Psoas muscle (tissue), 8 donors: ENCODE results near the gene TOMM7. TPM values are rescaled to one million over a fixed set of nuclear protein-coding genes. Genes with fewer than 3 reads are reported as not detected.

Experiments
- ATAC-seq, 4 donors: fragments of 200-7000 bp; cut with Tn5 transposase; one replicate each; pipeline ENCODE4 v1.9.1; 2020; ENCODE audit warnings: moderate library complexity in 3 of 4, mild to moderate bottlenecking in 2 of 4
- DNase-seq, 2 donors: peaks; one replicate each; pipeline ENCODE4 v3.0.0-alpha.2; 2020
- H3K27ac ChIP-seq: fragments of 200-600 bp; one replicate; pipeline ENCODE4 v1.8.0; 2022
- H3K27me3 ChIP-seq, 3 donors: fragments of 200-600 bp in 1 of 3; one replicate each; pipeline versions ENCODE4 v1.6.1 to v1.8.0; 2013 to 2022; ENCODE audit warnings: low read length in 2 of 3, mild to moderate bottlenecking in 2 of 3, moderate library complexity in 1 of 3; ENCODE audit not compliant: insufficient read depth in 3 of 3
- H3K36me3 ChIP-seq, 2 donors: fragments of 200-600 bp in 1 of 2; one replicate each; pipeline versions ENCODE4 v1.6.1 to v1.8.0; 2013 to 2022; ENCODE audit warnings: low read depth in 1 of 2, mild to moderate bottlenecking in 1 of 2, moderate library complexity in 1 of 2; ENCODE audit not compliant: insufficient read depth in 1 of 2
- H3K4me1 ChIP-seq: fragments of 200-600 bp; one replicate; pipeline ENCODE4 v1.8.0; 2022
- H3K4me3 ChIP-seq: fragments of 200-600 bp; one replicate; pipeline ENCODE4 v1.8.0; 2022; ENCODE audit warnings: mild to moderate bottlenecking
- H3K9me3 ChIP-seq: fragments of 200-600 bp; one replicate; pipeline ENCODE4 v1.8.0; 2022
- WGBS, 3 donors: extraction: QIAGEN DNeasy Blood & Tissue Kit; methylation state at CpG; one replicate each; pipeline versions ENCODE4 v1.1.6 to v1.1.7; 2013; 5-methylcytosine and 5-hydroxymethylcytosine counted together
- intact Hi-C, 2 donors: fragments of 100-400 bp; cut with DNase I; formaldehyde crosslinking; loops; one replicate each; pipeline versions ENCODE4 v1.11.0 to v1.14.2; 2022
- long read RNA-seq, 2 donors: library from polyadenylated mRNA; unstranded; transcript quantifications; one replicate each; pipeline ENCODE4 v2.0.0, GENCODE V29; 2021
- polyA plus RNA-seq, 3 donors: library from polyadenylated mRNA; stranded (reverse); fragments of 200-250 nt; gene quantifications; one replicate each; pipeline ENCODE4 v1.2.3, GENCODE V29; 2013
- total RNA-seq, 4 donors: library from RNA; stranded (reverse); fragmentation: NEBNext Ultra II Directional in 2 of 4; extraction: Animal tissue kit (Norgen Biotek cat#: 25700) in 2 of 4; gene quantifications; one replicate each; pipeline versions ENCODE4 v1.2.1 to v1.2.4, GENCODE V29; 2021 to 2023
- TF ChIP-seq, protein P1 (sequence below): fragments of 200-600 bp; IDR thresholded peaks from one replicate; pipeline ENCODE4 v1.8.0; 2022; ENCODE audit warnings: antibody characterized with exemption
- donor health status: healthy with polysubstance abuse.
- donor health status: DM: no; HTN: no; CAD: no; lungs with moderate emphysema.
- donor health status: Bipolar disorder and iron deficiency.
- donor health status: healthy.
- donor health status: DM: yes; HTN: yes; CAD: no.
- donor health status: DM: no; HTN: no; CAD: no.
- donor health status: DM: no; HTN: no; CAD: no.
- donor health status: DM: yes; HTN: yes; CAD: no.

The TOMM7 gene
- total RNA-seq (100 to 1,000 TPM; 465 to 704 (median 639) TPM), polyA plus RNA-seq (100 to 1,000 TPM; 401 to 791 (median 735) TPM)
- long read RNA-seq, donor 1, transcript TOMM7-201 (3 exons, 778 nt), result major isoform, 120 of 124 reads
- long read RNA-seq, donor 1, partial matches to known transcripts, result 3 of 124 reads
- long read RNA-seq, donor 1, other reads (novel, unspliced or antisense), result 1 of 124 reads
- long read RNA-seq, donor 2, transcript TOMM7-204 (2 exons, 731 nt), result minor isoform, 6 of 258 reads
- long read RNA-seq, donor 2, transcript TOMM7-201 (3 exons, 778 nt), result major isoform, 251 of 258 reads
- long read RNA-seq, donor 2, partial matches to known transcripts, result 0 of 258 reads
- long read RNA-seq, donor 2, other reads (novel, unspliced or antisense), result 1 of 258 reads

DNA sequence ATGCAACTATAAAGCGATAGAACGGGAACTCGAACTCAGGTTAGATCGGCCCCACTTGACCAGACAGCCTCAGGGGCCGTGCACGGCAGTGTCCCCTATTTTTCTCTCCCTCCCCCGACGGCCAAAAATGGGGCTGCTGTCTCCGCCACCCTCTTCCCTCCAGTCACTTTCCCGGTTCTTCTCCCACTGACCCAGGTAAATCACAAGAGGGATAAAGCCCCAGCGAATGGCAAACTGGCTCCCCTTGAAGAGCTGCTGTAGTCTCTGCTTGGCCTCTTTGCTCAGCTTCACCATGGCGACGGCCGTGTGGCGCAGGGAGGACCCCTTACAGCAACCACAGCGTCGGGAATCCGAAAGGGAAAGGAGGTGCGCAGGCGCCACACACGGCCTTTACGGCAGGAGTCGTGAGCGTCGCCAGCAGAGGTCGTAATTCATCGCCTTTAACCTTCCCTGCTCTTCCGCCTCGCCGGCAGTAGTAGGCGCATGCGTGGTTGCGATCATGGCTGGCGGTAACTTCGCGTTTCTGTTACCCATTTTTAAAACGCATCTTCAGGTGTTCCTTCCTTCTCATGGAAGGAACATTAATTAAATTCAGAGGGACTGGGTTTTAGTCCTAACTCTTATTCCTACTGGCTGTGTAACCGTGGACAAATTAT is at the start of gene TOMM7:
TSS of gene TOMM7 (minus strand) at position 364 of the 656 bp plus-strand sequence. CDS start at position 294, 70 bp downstream.
- intact Hi-C loops, result loop anchor here (5.0 kb wide), 3 partner anchors 35 to 595 kb away; no protein-coding TSS in a partner anchor
- ATAC-seq, result peak; percentile 96 to 98 (median 98)
- TF ChIP-seq, protein P1, sequence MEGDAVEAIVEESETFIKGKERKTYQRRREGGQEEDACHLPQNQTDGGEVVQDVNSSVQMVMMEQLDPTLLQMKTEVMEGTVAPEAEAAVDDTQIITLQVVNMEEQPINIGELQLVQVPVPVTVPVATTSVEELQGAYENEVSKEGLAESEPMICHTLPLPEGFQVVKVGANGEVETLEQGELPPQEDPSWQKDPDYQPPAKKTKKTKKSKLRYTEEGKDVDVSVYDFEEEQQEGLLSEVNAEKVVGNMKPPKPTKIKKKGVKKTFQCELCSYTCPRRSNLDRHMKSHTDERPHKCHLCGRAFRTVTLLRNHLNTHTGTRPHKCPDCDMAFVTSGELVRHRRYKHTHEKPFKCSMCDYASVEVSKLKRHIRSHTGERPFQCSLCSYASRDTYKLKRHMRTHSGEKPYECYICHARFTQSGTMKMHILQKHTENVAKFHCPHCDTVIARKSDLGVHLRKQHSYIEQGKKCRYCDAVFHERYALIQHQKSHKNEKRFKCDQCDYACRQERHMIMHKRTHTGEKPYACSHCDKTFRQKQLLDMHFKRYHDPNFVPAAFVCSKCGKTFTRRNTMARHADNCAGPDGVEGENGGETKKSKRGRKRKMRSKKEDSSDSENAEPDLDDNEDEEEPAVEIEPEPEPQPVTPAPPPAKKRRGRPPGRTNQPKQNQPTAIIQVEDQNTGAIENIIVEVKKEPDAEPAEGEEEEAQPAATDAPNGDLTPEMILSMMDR, result peak; percentile 55

DNA sequence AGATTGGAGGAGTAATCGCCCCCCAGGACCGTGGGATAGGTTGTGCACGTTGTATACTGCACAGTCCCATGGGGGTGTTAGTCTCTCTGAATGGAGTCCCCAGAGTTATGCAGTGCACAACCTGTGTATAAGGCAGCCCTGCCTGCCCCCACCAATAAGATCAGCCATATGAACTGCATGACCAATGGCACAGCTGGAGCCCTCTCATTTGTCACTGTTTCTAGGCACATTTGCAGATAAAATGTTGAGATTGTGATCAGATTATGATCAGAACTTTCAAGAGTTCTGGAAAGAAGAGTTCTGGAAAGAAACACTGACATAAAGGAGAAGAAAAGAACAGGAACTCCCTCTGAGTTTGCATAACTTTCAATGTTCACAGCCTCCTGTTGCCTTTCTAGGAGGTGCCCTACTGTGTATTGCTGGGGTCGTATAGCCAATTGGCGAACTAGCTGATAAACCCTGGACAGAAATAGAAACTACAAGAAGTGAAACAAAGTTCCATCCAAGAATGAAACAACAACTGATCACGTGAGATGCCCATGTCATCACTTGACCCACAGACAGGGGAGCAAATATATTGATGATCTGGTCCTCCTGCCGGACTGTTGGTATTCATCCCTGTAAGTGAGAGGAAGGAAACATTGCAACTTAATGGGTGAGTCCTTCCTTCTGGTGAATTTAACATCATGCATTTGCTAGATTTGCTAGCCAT is 49.6 kb upstream of the TOMM7 start:
- DNase-seq (no peak), ATAC-seq (peak; percentile 35 to 42 (median 40))
- Histone ChIP-seq H3K4me1 (no peaks in the 10 kb centered on the region), H3K4me3 (no peak overlapping the region), H3K36me3 (no peaks in the 10 kb centered on the region), H3K9me3 (no peaks in the 10 kb centered on the region), H3K27ac (no peak overlapping the region), H3K27me3 (no peaks in the 10 kb centered on the region)
- TF ChIP-seq, protein P1, result no peak
- WGBS, 3 donors, result 44 to 52% (median 52%) methylated on average over 7 of the region's 7 CpGs
- intact Hi-C loops, result no loop called here

More for the DNA sequence above, at the start of gene TOMM7:
- peak within 1 kb of the TSS; percentile 97 for H3K4me3 ChIP-seq
- 0 to 1% (median 0%) methylated on average over 38 of the region's 38 CpGs for WGBS, 3 donors
- DNase-seq, result peak; percentile 90 to 96
- H3K36me3 ChIP-seq, result peaks cover 0 to 4% of the 10 kb centered on the region in 2 donors
- no peaks in the 10 kb centered on the region for H3K27me3 ChIP-seq
- peaks cover 20% of the 10 kb centered on the region for H3K4me1 ChIP-seq
- no peaks in the 10 kb centered on the region for H3K9me3 ChIP-seq
- peak within 1 kb of the TSS; percentile 92 for H3K27ac ChIP-seq

GRCh38 chr7:22871661-22872060 is 49.0 kb upstream of the TOMM7 start:
- Histone ChIP-seq H3K9me3 (no peaks in the 10 kb centered on the region), H3K4me3 (no peak overlapping the region), H3K4me1 (no peaks in the 10 kb centered on the region), H3K27me3 (no peaks in the 10 kb centered on the region), H3K36me3 (no peaks in the 10 kb centered on the region), H3K27ac (no peak overlapping the region)
- intact Hi-C loops, result no loop called here
- DNase-seq, result no peak
- TF ChIP-seq, protein P1, result no peak
- no peak for ATAC-seq

GRCh38 chr7:22868509-22868908 is 45.9 kb upstream of the TOMM7 start:
- intact Hi-C loops, result no loop called here
- peaks cover 0 to 4% of the 10 kb centered on the region in 2 donors for H3K36me3 ChIP-seq
- TF ChIP-seq, protein P1, result no peak
- DNase-seq (no peak), ATAC-seq (no peak)
- H3K4me1 ChIP-seq, result peaks cover 8% of the 10 kb centered on the region
- no peaks in the 10 kb centered on the region for H3K9me3 ChIP-seq
- no peak overlapping the region for H3K27ac ChIP-seq
- H3K27me3 ChIP-seq, result no peaks in the 10 kb centered on the region
- 94 to 96% (median 95%) methylated on average over 1 of the region's 1 CpG for WGBS, 3 donors
- no peak overlapping the region for H3K4me3 ChIP-seq
